ENCODE data around the gene ZDHHC9.

Gene ZDHHC9

GRCh38 chrX:129777218-129778030 lies 66.3 kb downstream of the ZDHHC9 start:
- DNase-seq = peak; percentile 78 to 91 (median 88)

GRCh38 chrX:129773649-129774458 lies 69.8 kb downstream of the ZDHHC9 start:
- Histone ChIP-seq H3K36me3 (ENCODE audit: control insufficient read depth in 4 of 4, insufficient read depth in 4 of 4, low read length in 3 of 4) (no peaks in the 10 kb centered on the region), H3K9me3 (ENCODE audit: control extremely low read depth in 1 of 5, control insufficient read depth in 4 of 5, insufficient read depth in 2 of 5, low read depth in 1 of 5, low read length in 4 of 5) (no peaks in the 10 kb centered on the region), H3K4me1 (ENCODE audit: control extremely low read depth in 1 of 4, control insufficient read depth in 4 of 4, insufficient read depth in 4 of 4, low read length in 3 of 4) (peaks cover 27 to 89% (median 79%) of the 10 kb centered on the region in 4 experiments), H3K27me3 (replicated peaks in 2 of 5; ENCODE audit: control insufficient read depth in 4 of 5, insufficient read depth in 5 of 5, low read length in 4 of 5) (no peaks in the 10 kb centered on the region), H3K27ac (ENCODE audit: insufficient read depth in 1 of 2, low read depth in 1 of 2, low read length in 2 of 2, poor library complexity in 1 of 2, severe bottlenecking in 2 of 2) (no peak overlapping the region), H3K4me3 (ENCODE audit: control insufficient read depth in 1 of 7, extremely low read depth in 1 of 7, insufficient read depth in 4 of 7, low read depth in 2 of 7, low read length in 6 of 7) (no peak overlapping the region)
- ChIA-PET POLR2A (no interaction called here), CTCF (interaction anchor here (0.7 to 4.0 kb wide), 5 partner anchors 9 to 87 kb away, joined by 3 to 29 read pairs (median 5); no protein-coding TSS in a partner anchor)
- DNase-seq = peak in 2 of 3 donors; percentile 52 to 66
- WGBS (ENCODE audit: insufficient coverage) = 100% methylated on average over 1 of the region's 4 CpGs

More at GRCh38 chrX:129777218-129778030, 66.3 kb downstream of the ZDHHC9 start:
- H3K4me3 ChIP-seq (ENCODE audit: control insufficient read depth in 1 of 7, extremely low read depth in 1 of 7, insufficient read depth in 4 of 7, low read depth in 2 of 7, low read length in 6 of 7) = peak overlapping the region in 5 of 7 experiments; percentile 10 to 58 (median 40)
- WGBS (ENCODE audit: insufficient coverage) = 36% methylated on average over 21 of the region's 30 CpGs
- ChIA-PET CTCF (interaction anchor here (1.0 to 1.3 kb wide), 4 partner anchors 8 to 20 kb away, joined by 3 to 4 read pairs (median 3); no protein-coding TSS in a partner anchor), POLR2A (interaction anchor here (0.5 to 1.5 kb wide), 3 partner anchors 16 to 53 kb away, joined by 3 to 6 read pairs (median 4); no protein-coding TSS in a partner anchor)
- H3K27me3 ChIP-seq (replicated peaks in 2 of 5; ENCODE audit: control insufficient read depth in 4 of 5, insufficient read depth in 5 of 5, low read length in 4 of 5) = no peaks in the 10 kb centered on the region
- peaks cover 25 to 83% (median 69%) of the 10 kb centered on the region in 4 experiments for H3K4me1 ChIP-seq (ENCODE audit: control extremely low read depth in 1 of 4, control insufficient read depth in 4 of 4, insufficient read depth in 4 of 4, low read length in 3 of 4)
- H3K36me3 ChIP-seq (ENCODE audit: control insufficient read depth in 4 of 4, insufficient read depth in 4 of 4, low read length in 3 of 4) = peaks cover 0 to 7% (median under 1%) of the 10 kb centered on the region in 4 experiments
- H3K9me3 ChIP-seq (ENCODE audit: control extremely low read depth in 1 of 5, control insufficient read depth in 4 of 5, insufficient read depth in 2 of 5, low read depth in 1 of 5, low read length in 4 of 5) = no peaks in the 10 kb centered on the region
- H3K27ac ChIP-seq (ENCODE audit: insufficient read depth in 1 of 2, low read depth in 1 of 2, low read length in 2 of 2, poor library complexity in 1 of 2, severe bottlenecking in 2 of 2) = peak overlapping the region; percentile 50 to 77

- Histone ChIP-seq H3K36me3 (ENCODE audit: control insufficient read depth in 4 of 4, insufficient read depth in 4 of 4, low read length in 3 of 4) (no peaks in the 10 kb centered on the region), H3K4me3 (ENCODE audit: control insufficient read depth in 1 of 7, extremely low read depth in 1 of 7, insufficient read depth in 4 of 7, low read depth in 2 of 7, low read length in 6 of 7) (no peak overlapping the region), H3K27ac (ENCODE audit: insufficient read depth in 1 of 2, low read depth in 1 of 2, low read length in 2 of 2, poor library complexity in 1 of 2, severe bottlenecking in 2 of 2) (peak overlapping the region in 1 of 2 experiments; percentile 52), H3K4me1 (ENCODE audit: control extremely low read depth in 1 of 4, control insufficient read depth in 4 of 4, insufficient read depth in 4 of 4, low read length in 3 of 4) (peaks cover 20 to 87% (median 81%) of the 10 kb centered on the region in 4 experiments), H3K27me3 (replicated peaks in 2 of 5; ENCODE audit: control insufficient read depth in 4 of 5, insufficient read depth in 5 of 5, low read length in 4 of 5) (no peaks in the 10 kb centered on the region), H3K9me3 (ENCODE audit: control extremely low read depth in 1 of 5, control insufficient read depth in 4 of 5, insufficient read depth in 2 of 5, low read depth in 1 of 5, low read length in 4 of 5) (no peaks in the 10 kb centered on the region)
- POLR2A ChIA-PET = interaction anchor here (0.6 to 1.1 kb wide), 4 partner anchors 9 to 27 kb away, joined by 3 read pairs; no protein-coding TSS in a partner anchor
- WGBS (ENCODE audit: insufficient coverage) = 53% methylated on average over 8 of the region's 14 CpGs
- CTCF ChIA-PET = interaction anchor here (0.6 to 4.0 kb wide), 9 partner anchors 10 to 206 kb away, joined by 3 to 29 read pairs (median 4); no protein-coding TSS in a partner anchor
- peak; percentile 84 to 96 (median 94) for DNase-seq
These were observed 70.8 kb downstream of the ZDHHC9 start for GRCh38 chrX:129772796-129773431.

- 74% methylated on average over 9 of the region's 14 CpGs for WGBS (ENCODE audit: insufficient coverage)
- no peaks in the 10 kb centered on the region for H3K27me3 ChIP-seq (replicated peaks in 2 of 5; ENCODE audit: control insufficient read depth in 4 of 5, insufficient read depth in 5 of 5, low read length in 4 of 5)
- DNase-seq = peak in 2 of 3 donors; percentile 52 to 56
- H3K36me3 ChIP-seq (ENCODE audit: control insufficient read depth in 4 of 4, insufficient read depth in 4 of 4, low read length in 3 of 4) = no peaks in the 10 kb centered on the region
- no peaks in the 10 kb centered on the region for H3K9me3 ChIP-seq (ENCODE audit: control extremely low read depth in 1 of 5, control insufficient read depth in 4 of 5, insufficient read depth in 2 of 5, low read depth in 1 of 5, low read length in 4 of 5)
- H3K27ac ChIP-seq (ENCODE audit: insufficient read depth in 1 of 2, low read depth in 1 of 2, low read length in 2 of 2, poor library complexity in 1 of 2, severe bottlenecking in 2 of 2) = peak overlapping the region in 1 of 2 experiments; percentile 5
- POLR2A ChIA-PET = interaction anchor here (1.1 kb wide), 1 partner anchor 14 kb away, joined by 3 read pairs; no protein-coding TSS in a partner anchor
- CTCF ChIA-PET = interaction anchor here (0.7 to 3.1 kb wide), 9 partner anchors 10 to 52 kb away, joined by 3 to 29 read pairs (median 5); no protein-coding TSS in a partner anchor
- H3K4me3 ChIP-seq (ENCODE audit: control insufficient read depth in 1 of 7, extremely low read depth in 1 of 7, insufficient read depth in 4 of 7, low read depth in 2 of 7, low read length in 6 of 7) = no peak overlapping the region
- peaks cover 16 to 80% (median 74%) of the 10 kb centered on the region in 4 experiments for H3K4me1 ChIP-seq (ENCODE audit: control extremely low read depth in 1 of 4, control insufficient read depth in 4 of 4, insufficient read depth in 4 of 4, low read length in 3 of 4)
These were observed 72.3 kb downstream of the ZDHHC9 start for GRCh38 chrX:129771266-129771995.

GRCh38 chrX:129769467-129770154 lies 74.1 kb downstream of the ZDHHC9 start:
- CTCF ChIA-PET = interaction anchor here (1.0 to 3.7 kb wide), 7 partner anchors 8 to 134 kb away, joined by 3 to 17 read pairs (median 6); no protein-coding TSS in a partner anchor
- H3K4me3 ChIP-seq (ENCODE audit: control insufficient read depth in 1 of 7, extremely low read depth in 1 of 7, insufficient read depth in 4 of 7, low read depth in 2 of 7, low read length in 6 of 7) = no peak overlapping the region
- H3K36me3 ChIP-seq (ENCODE audit: control insufficient read depth in 4 of 4, insufficient read depth in 4 of 4, low read length in 3 of 4) = no peaks in the 10 kb centered on the region
- H3K27me3 ChIP-seq (replicated peaks in 2 of 5; ENCODE audit: control insufficient read depth in 4 of 5, insufficient read depth in 5 of 5, low read length in 4 of 5) = no peaks in the 10 kb centered on the region
- H3K9me3 ChIP-seq (ENCODE audit: control extremely low read depth in 1 of 5, control insufficient read depth in 4 of 5, insufficient read depth in 2 of 5, low read depth in 1 of 5, low read length in 4 of 5) = no peaks in the 10 kb centered on the region
- no peak overlapping the region for H3K27ac ChIP-seq (ENCODE audit: insufficient read depth in 1 of 2, low read depth in 1 of 2, low read length in 2 of 2, poor library complexity in 1 of 2, severe bottlenecking in 2 of 2)
- 56% methylated on average over 5 of the region's 9 CpGs for WGBS (ENCODE audit: insufficient coverage)
- POLR2A ChIA-PET = interaction anchor here (1.3 to 2.4 kb wide), 2 partner anchors 11 to 13 kb away, joined by 3 to 13 read pairs; partner anchors contain the start of gene SASH3
- DNase-seq = peak; percentile 73 to 92 (median 88)
- peaks cover 16 to 66% (median 65%) of the 10 kb centered on the region in 4 experiments for H3K4me1 ChIP-seq (ENCODE audit: control extremely low read depth in 1 of 4, control insufficient read depth in 4 of 4, insufficient read depth in 4 of 4, low read length in 3 of 4)

Measured in common myeloid progenitor, CD34-positive (primary cell).